KMS-11 (cell line): ENCODE data around the gene NAA10.

Experiments used
- H2AFZ ChIP-seq: fragments of 200-600 bp; sonication (generic); 2 replicates; pipeline ENCODE4 v1.6.1; 2016; ENCODE audit warnings: antibody characterized with exemption, mixed run types, low read depth
- H3K27ac ChIP-seq: fragments of 200-600 bp; sonication (generic); 2 replicates; pipeline ENCODE4 v1.6.1; 2016; ENCODE audit warnings: mild to moderate bottlenecking, mixed run types
- H3K27me3 ChIP-seq: fragments of 200-600 bp; sonication (generic); 2 replicates; pipeline ENCODE4 v1.6.1; 2017; ENCODE audit warnings: mild to moderate bottlenecking, low read depth, mixed run types, moderate library complexity; ENCODE audit not compliant: insufficient read depth
- H3K36me3 ChIP-seq: fragments of 200-600 bp; sonication (generic); 2 replicates; pipeline ENCODE4 v1.6.1; 2017; ENCODE audit warnings: mild to moderate bottlenecking, mixed run types; ENCODE audit not compliant: insufficient read depth
- H3K4me1 ChIP-seq: fragments of 200-600 bp; sonication (generic); 2 replicates; pipeline ENCODE4 v1.6.1; 2016; ENCODE audit warnings: mild to moderate bottlenecking, low read depth, mixed run types; ENCODE audit not compliant: poor library complexity, severe bottlenecking
- H3K4me2 ChIP-seq: fragments of 200-600 bp; sonication (generic); 2 replicates; pipeline ENCODE4 v1.7.0; 2016; ENCODE audit warnings: mild to moderate bottlenecking, mixed run types
- H3K4me3 ChIP-seq: fragments of 200-600 bp; sonication (generic); IDR thresholded peaks from 2 replicates; pipeline ENCODE4 v1.6.1; 2017; ENCODE audit warnings: low read depth, low read length, mixed read lengths; ENCODE audit not compliant: insufficient read depth
- H3K79me2 ChIP-seq: fragments of 200-600 bp; sonication (generic); 2 replicates; pipeline ENCODE4 v1.6.1; 2016; ENCODE audit warnings: low read depth, mixed run types; ENCODE audit not compliant: insufficient read depth
- H3K9ac ChIP-seq: fragments of 200-600 bp; sonication (generic); 2 replicates; pipeline ENCODE4 v1.6.1; 2016; ENCODE audit warnings: mild to moderate bottlenecking, mixed run types
- H4K20me1 ChIP-seq: fragments of 200-600 bp; sonication (generic); 2 replicates; pipeline ENCODE4 v1.6.1; 2016; ENCODE audit warnings: mild to moderate bottlenecking, mixed run types; ENCODE audit not compliant: insufficient read depth
- CTCF ChIP-seq: fragments of 200-600 bp; sonication (generic); conservative IDR thresholded peaks from 2 replicates; pipeline ENCODE4 v1.6.1; 2017; ENCODE audit warnings: low read depth, mild to moderate bottlenecking, antibody characterized with exemption, low read length, moderate library complexity, mixed read lengths

Gene NAA10

DNA sequence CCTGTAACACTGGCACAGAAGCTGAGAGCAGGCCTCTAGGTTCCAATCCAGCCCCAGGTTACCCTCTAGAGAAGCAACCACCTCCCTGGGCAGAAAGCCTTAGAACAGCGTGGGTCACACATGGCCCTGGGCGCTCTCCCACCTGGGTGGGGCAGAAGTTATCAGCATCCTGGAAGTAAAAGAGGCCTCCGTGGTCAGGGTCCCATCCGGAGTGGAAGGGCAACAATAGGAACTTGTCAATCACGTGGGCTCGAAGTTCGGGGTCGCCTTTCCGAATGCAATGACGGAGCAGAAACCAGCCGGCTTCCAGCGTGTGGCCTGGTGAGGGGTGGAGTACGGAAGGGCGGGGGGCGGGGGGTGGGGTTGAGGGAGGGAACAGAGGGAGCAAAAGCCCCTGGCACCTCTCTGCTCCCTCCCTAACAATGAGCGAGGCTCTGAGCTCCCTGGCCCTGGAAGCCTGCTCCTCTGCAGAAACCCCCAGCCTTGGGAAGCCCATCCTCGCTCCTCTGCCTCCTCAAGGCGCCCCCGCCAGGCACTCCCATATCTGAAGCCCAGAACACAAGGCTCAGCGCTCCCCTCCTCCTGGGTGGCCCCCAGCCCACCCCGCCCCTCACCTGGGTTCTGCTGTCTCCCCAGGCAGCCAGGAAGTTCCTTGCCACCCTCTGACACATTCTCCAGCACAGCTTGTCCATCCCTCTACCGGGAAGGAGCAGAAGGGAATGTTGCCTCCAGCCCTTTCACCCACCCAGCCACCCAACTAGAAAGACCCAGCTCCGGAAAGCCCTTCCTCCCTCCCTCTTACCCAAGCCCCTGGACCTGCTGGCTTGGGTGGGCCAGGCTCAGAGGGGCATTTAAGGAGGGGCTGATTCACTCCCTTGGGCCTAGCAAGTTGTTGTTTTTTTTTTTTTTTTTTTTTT lies 6.8 kb upstream of the NAA10 start:
- no peak overlapping the region for H3K9ac ChIP-seq
- H3K4me2 ChIP-seq = no peak overlapping the region
- no peak overlapping the region for H3K27ac ChIP-seq

GRCh38 chrX:153939573-153939972 lies 4.7 kb upstream of the NAA10 start:
- no peaks in the 10 kb centered on the region for H3K4me1 ChIP-seq

More for the DNA sequence above, 6.8 kb upstream of the NAA10 start:
- H4K20me1 ChIP-seq = no peaks in the 10 kb centered on the region
- H3K4me1 ChIP-seq = no peaks in the 10 kb centered on the region
- H3K36me3 ChIP-seq = no peaks in the 10 kb centered on the region
- no peaks in the 10 kb centered on the region for H3K27me3 ChIP-seq
- H3K79me2 ChIP-seq = no peaks in the 10 kb centered on the region
- no peak overlapping the region for H2AFZ ChIP-seq
- TF ChIP-seq CTCF = no peak
- H3K4me3 ChIP-seq = no peak overlapping the region

GRCh38 chrX:153938226-153938786 lies 3.5 kb upstream of the NAA10 start:
- no peak overlapping the region for H3K4me2 ChIP-seq
- no peaks in the 10 kb centered on the region for H3K36me3 ChIP-seq
- H3K27ac ChIP-seq = no peak overlapping the region
- peaks cover 13% of the 10 kb centered on the region; the same call in 1 of the 2 replicates for H3K79me2 ChIP-seq
- no peaks in the 10 kb centered on the region for H4K20me1 ChIP-seq
- H3K27me3 ChIP-seq = no peaks in the 10 kb centered on the region
- H2AFZ ChIP-seq = no peak overlapping the region
- TF ChIP-seq CTCF = no peak
- no peak overlapping the region for H3K4me3 ChIP-seq
- H3K4me1 ChIP-seq = no peaks in the 10 kb centered on the region
- H3K9ac ChIP-seq = no peak overlapping the region

More at GRCh38 chrX:153939573-153939972, 4.7 kb upstream of the NAA10 start:
- Histone ChIP-seq H3K4me2 (no peak overlapping the region), H3K36me3 (no peaks in the 10 kb centered on the region), H2AFZ (no peak overlapping the region), H3K4me3 (no peak overlapping the region), H3K27me3 (no peaks in the 10 kb centered on the region), H3K9ac (no peak overlapping the region), H3K27ac (no peak overlapping the region), H3K79me2 (0 out of 2 replicates have a peak, but pooled peaks cover under 1% of the 10 kb centered on the region), H4K20me1 (no peaks in the 10 kb centered on the region)
- no peak for TF ChIP-seq CTCF

- Histone ChIP-seq H3K79me2 (peaks cover 21% of the 10 kb centered on the region; the same call in 1 of the 2 replicates), H3K4me1 (no peaks in the 10 kb centered on the region), H3K27ac (no peak overlapping the region), H2AFZ (no peak overlapping the region), H3K4me3 (no peak overlapping the region), H3K4me2 (no peak overlapping the region), H3K9ac (no peak overlapping the region), H3K27me3 (no peaks in the 10 kb centered on the region), H3K36me3 (no peaks in the 10 kb centered on the region), H4K20me1 (no peaks in the 10 kb centered on the region)
- no peak for TF ChIP-seq CTCF
Measured at GRCh38 chrX:153937056-153937455, 2.2 kb upstream of the NAA10 start.
